Measurements from ENCODE around the gene SMARCD1. TPM values are rescaled to one million over a fixed set of nuclear protein-coding genes. Genes with fewer than 3 reads are reported as not detected.

The SMARCD1 gene
- total RNA-seq = 10 to 100 TPM; 44.6 to 76.2 (median 51.0) TPM

DNA sequence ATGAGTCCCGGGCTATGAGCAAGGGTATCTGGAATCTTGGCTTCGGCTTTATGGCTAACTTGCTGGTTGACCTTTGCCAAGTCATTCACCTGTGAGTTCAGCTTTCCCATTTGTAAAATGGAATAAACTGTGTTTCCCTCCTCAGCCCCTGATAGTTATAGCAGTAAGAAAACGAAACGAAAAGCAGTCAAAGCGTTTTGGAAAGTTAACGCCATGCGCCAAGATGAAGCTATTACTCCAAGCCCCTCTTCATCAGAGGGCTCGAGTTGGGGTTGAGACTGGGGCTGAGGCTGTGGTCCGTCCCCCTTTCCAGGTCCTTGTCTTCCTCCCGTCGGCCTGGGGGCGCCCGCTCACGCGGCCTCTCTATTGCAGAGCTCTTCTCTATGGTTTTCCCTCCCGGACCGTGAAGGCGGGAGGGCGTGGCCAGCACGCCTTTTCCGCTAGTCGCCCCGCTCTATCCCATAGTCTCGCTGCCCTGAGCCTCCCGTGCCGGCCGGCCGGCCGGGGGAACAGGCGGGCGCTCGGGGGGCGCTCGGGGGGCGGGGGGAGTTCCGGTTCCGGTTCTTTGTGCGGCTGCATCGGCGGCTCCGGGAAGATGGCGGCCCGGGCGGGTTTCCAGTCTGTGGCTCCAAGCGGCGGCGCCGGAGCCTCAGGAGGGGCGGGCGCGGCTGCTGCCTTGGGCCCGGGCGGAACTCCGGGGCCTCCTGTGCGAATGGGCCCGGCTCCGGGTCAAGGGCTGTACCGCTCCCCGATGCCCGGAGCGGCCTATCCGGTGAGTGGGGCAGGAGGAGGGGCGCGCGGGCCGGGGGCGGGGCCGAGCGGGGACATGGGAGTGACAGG, at the start of gene SMARCD1:
Gene SMARCD1, plus strand, starts transcription at position 568 of the 840 bp plus-strand sequence. Its CDS starts 28 bp downstream, at position 596.
- Histone ChIP-seq H3K27me3 (no peaks in the 10 kb centered on the region), H3K27ac (peak within 1 kb of the TSS; percentile 90 to 98 (median 97)), H3K36me3 (peaks cover 5 to 36% (median 27%) of the 10 kb centered on the region in 4 donors), H3K4me3 (peak within 1 kb of the TSS; percentile 68 to 98 (median 86)), H3K9me3 (no peaks in the 10 kb centered on the region), H3K4me1 (peaks cover 9 to 32% (median 15%) of the 10 kb centered on the region in 4 donors)
- ATAC-seq (ENCODE audit: low FRiP score in 2 of 2) (peak; percentile 90 to 96), DNase-seq (peak; percentile 95 to 96)
- TF ChIP-seq EP300 (IDR thresholded peaks at IDR 0.05) (no peak), CTCF (IDR thresholded peaks at IDR 0.05) (peak in 4 of 6 experiments; percentile 5 to 53 (median 32))
- WGBS, 2 donors = 1% methylated on average over 15 to 41 of the region's 69 CpGs

DNA sequence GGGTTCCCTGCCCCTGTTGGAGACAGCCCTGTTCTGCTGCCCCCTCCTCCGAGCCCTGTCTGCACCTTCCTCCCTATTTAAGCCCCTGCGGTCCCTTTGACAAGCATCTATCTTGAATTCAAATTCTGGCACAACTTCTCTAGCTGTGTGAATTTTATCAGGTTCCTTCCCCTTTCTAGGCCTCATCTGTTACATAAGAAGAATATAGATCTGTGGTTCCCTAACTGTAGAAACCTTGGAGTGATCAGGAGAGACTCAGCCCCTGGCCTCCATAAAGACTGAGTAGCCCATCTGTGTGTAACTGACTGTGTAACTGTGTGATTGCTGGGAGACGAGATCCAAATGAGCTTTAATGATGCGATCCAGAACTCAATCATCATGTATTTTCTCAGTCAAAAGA, 46.8 kb upstream of the SMARCD1 start:
- no peak overlapping the region for H3K27ac ChIP-seq
- no peaks in the 10 kb centered on the region for H3K27me3 ChIP-seq
- no peak overlapping the region for H3K4me3 ChIP-seq
- H3K9me3 ChIP-seq = no peaks in the 10 kb centered on the region
- ATAC-seq (ENCODE audit: low FRiP score in 2 of 2) = no peak
- H3K36me3 ChIP-seq = no peaks in the 10 kb centered on the region
- 86 to 87% methylated on average over 4 of the region's 4 CpGs for WGBS, 2 donors
- DNase-seq = no peak
- no peak for TF ChIP-seq EP300 (IDR thresholded peaks at IDR 0.05)
- TF ChIP-seq POLR2A (IDR thresholded peaks at IDR 0.05) = no peak
- no peak for TF ChIP-seq POLR2AphosphoS5 (IDR thresholded peaks at IDR 0.05)
- TF ChIP-seq CTCF (IDR thresholded peaks at IDR 0.05) = no peak
- H3K4me1 ChIP-seq = no peaks in the 10 kb centered on the region

GRCh38 chr12:50039151-50039835, 45.8 kb upstream of the SMARCD1 start:
- peak; percentile 86 to 89 for DNase-seq
- no peaks in the 10 kb centered on the region for H3K4me1 ChIP-seq
- TF ChIP-seq POLR2A (IDR thresholded peaks at IDR 0.05) (no peak), CTCF (IDR thresholded peaks at IDR 0.05) (peak; percentile 75 to 92 (median 83))
- no peaks in the 10 kb centered on the region for H3K36me3 ChIP-seq
- 51 to 53% methylated on average over 9 of the region's 9 CpGs for WGBS, 2 donors
- H3K27me3 ChIP-seq = no peaks in the 10 kb centered on the region
- H3K4me3 ChIP-seq = no peak overlapping the region
- no peak overlapping the region for H3K27ac ChIP-seq
- ATAC-seq (ENCODE audit: low FRiP score in 2 of 2) = peak; percentile 72 to 93
- no peaks in the 10 kb centered on the region for H3K9me3 ChIP-seq

- ATAC-seq (ENCODE audit: low FRiP score in 2 of 2) (no peak), DNase-seq (no peak)
- no peak overlapping the region for H3K27ac ChIP-seq
- no peaks in the 10 kb centered on the region for H3K36me3 ChIP-seq
- H3K27me3 ChIP-seq = no peaks in the 10 kb centered on the region
- TF ChIP-seq POLR2A (IDR thresholded peaks at IDR 0.05) (no peak), CTCF (IDR thresholded peaks at IDR 0.05) (no peak), EP300 (IDR thresholded peaks at IDR 0.05) (no peak), POLR2AphosphoS5 (IDR thresholded peaks at IDR 0.05) (no peak)
- H3K4me1 ChIP-seq = no peaks in the 10 kb centered on the region
- H3K4me3 ChIP-seq = no peak overlapping the region
- 75 to 76% methylated on average over 4 of the region's 4 CpGs for WGBS, 2 donors
- H3K9me3 ChIP-seq = no peaks in the 10 kb centered on the region
Measured at GRCh38 chr12:50040657-50041056, 44.5 kb upstream of the SMARCD1 start.

Data from upper lobe of left lung (tissue), 6 donors.